Spleen (tissue), 7 donors: ENCODE measurements around the gene CYBRD1.

ENCODE experiments used
- POLR2A ChIP-seq, 3 donors: fragments of 450-650 bp; IDR thresholded peaks; one replicate each; pipeline ENCODE4 v1.5.1; 2017; ENCODE audit warnings: antibody characterized with exemption in 3 of 3, mild to moderate bottlenecking in 1 of 3
- POLR2AphosphoS5 ChIP-seq, 3 donors: sonication (generic); formaldehyde crosslinking; IDR thresholded peaks; one replicate each; pipeline ENCODE4 v1.5.1; 2017; ENCODE audit warnings: antibody characterized with exemption in 3 of 3
- TF ChIP-seq, protein P1 (sequence below), 11 experiments: fragments of 200-600 bp in 7 of 11; fragments of 450-650 bp in 4 of 11; sonication (generic) in 4 of 11; IDR thresholded peaks in 8 of 11; conservative IDR thresholded peaks in 3 of 11; 1 replicate in 7 of 11; 2 replicates in 4 of 11; pipeline versions ENCODE4 v1.4.0 to v1.8.0; 2016 to 2021; ENCODE audit warnings: antibody characterized with exemption in 11 of 11, inconsistent platforms in 4 of 11, mild to moderate bottlenecking in 1 of 11
- donor health status: DM: no; HTN: no; CAD: no; lungs with moderate emphysema.
- donor health status: DM: no; HTN: no; CAD: no.
- donor health status: DM: no; HTN: no; CAD: no.

DNA sequence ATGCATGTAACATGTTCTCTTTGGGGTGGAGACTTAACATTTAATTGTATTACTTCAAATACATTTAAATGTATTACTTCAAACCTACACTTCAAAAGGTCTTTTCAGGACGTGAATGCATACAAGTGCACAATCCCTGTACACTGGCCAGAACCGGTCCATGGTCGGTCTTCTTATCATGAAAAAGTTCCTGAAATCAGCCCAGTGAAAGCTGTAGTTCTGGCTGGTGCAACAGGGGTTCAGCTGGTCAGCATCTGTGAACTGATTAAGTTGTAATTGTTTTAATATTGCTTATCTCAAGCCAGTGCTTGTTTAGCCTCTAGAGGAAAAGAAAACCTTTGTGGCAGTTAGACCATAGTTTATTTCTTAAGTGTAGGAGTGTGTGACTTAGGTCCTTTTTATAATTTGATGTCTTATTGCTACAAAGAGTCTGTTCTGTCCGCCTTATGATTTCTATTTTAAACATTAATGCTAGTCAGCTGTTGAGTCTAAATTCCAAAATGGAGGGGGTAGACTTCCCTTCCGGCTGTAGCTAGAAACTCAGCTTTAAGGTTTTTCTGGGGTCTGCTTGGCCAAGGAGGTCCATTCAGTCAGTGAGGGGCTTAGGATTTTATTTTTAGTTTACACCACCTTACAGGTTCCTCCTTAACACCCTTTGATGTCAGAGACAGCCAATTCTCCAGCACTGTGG is 768 bp upstream of the CYBRD1 start:
- TF ChIP-seq, protein P1, sequence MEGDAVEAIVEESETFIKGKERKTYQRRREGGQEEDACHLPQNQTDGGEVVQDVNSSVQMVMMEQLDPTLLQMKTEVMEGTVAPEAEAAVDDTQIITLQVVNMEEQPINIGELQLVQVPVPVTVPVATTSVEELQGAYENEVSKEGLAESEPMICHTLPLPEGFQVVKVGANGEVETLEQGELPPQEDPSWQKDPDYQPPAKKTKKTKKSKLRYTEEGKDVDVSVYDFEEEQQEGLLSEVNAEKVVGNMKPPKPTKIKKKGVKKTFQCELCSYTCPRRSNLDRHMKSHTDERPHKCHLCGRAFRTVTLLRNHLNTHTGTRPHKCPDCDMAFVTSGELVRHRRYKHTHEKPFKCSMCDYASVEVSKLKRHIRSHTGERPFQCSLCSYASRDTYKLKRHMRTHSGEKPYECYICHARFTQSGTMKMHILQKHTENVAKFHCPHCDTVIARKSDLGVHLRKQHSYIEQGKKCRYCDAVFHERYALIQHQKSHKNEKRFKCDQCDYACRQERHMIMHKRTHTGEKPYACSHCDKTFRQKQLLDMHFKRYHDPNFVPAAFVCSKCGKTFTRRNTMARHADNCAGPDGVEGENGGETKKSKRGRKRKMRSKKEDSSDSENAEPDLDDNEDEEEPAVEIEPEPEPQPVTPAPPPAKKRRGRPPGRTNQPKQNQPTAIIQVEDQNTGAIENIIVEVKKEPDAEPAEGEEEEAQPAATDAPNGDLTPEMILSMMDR (IDR thresholded peaks at IDR 0.05 in 8 of 11, conservative IDR thresholded peaks at IDR 0.05 in 3 of 11): no peak
- TF ChIP-seq POLR2A (IDR thresholded peaks at IDR 0.05) (no peak), POLR2AphosphoS5 (IDR thresholded peaks at IDR 0.05) (no peak)
